Smooth muscle cell (in vitro differentiated cells): ENCODE measurements around the gene ADRM1. TPM values are rescaled to one million over a fixed set of nuclear protein-coding genes. Genes with fewer than 3 reads are reported as not detected.

Experiments used
- DNase-seq: peaks from one replicate; lab custom pipeline; 2025; ENCODE audit not compliant: unreplicated experiment; lab: John Stamatoyannopoulos, UW
- H2AFZ ChIP-seq: fragments of 200-600 bp; sonication (generic); 2 replicates; pipeline ENCODE4 v1.6.0; 2016; ENCODE audit warnings: antibody characterized with exemption, low read depth, mild to moderate bottlenecking
- H3F3A ChIP-seq: fragments of 200-600 bp; sonication (generic); 2 replicates; pipeline ENCODE4 v1.6.0; 2017; ENCODE audit warnings: antibody characterized with exemption, low read depth
- H3K27ac ChIP-seq: fragments of 200-600 bp; sonication (generic); 2 replicates; pipeline ENCODE4 v1.5.1; 2016; ENCODE audit warnings: low read depth, mild to moderate bottlenecking
- H3K27me3 ChIP-seq: fragments of 200-600 bp; sonication (generic); 2 replicates; pipeline ENCODE4 v1.6.1; 2016; ENCODE audit warnings: low read depth, mild to moderate bottlenecking
- H3K36me3 ChIP-seq: fragments of 200-600 bp; sonication (generic); 2 replicates; pipeline ENCODE4 v1.5.1; 2016; ENCODE audit warnings: low read depth
- H3K4me1 ChIP-seq: fragments of 200-600 bp; sonication (generic); 2 replicates; pipeline ENCODE4 v1.5.1; 2016; ENCODE audit warnings: low read depth
- H3K4me2 ChIP-seq: fragments of 200-600 bp; sonication (generic); 2 replicates; pipeline ENCODE4 v1.6.0; 2016; ENCODE audit warnings: mild to moderate bottlenecking
- H3K4me3 ChIP-seq: fragments of 200-600 bp; sonication (generic); 2 replicates; pipeline ENCODE4 v1.5.1; 2016; ENCODE audit warnings: mild to moderate bottlenecking
- H3K79me2 ChIP-seq: fragments of 200-600 bp; sonication (generic); 2 replicates; pipeline ENCODE4 v1.6.0; 2016; ENCODE audit warnings: low read depth, mild to moderate bottlenecking
- H3K9ac ChIP-seq: fragments of 200-600 bp; sonication (generic); 2 replicates; pipeline ENCODE4 v1.6.0; 2016; ENCODE audit warnings: low read depth
- H3K9me3 ChIP-seq: fragments of 200-600 bp; sonication (generic); replicated peaks from 2 replicates; pipeline ENCODE4 v1.5.1; 2016; ENCODE audit warnings: low read depth
- H4K20me1 ChIP-seq: fragments of 200-600 bp; sonication (generic); 2 replicates; pipeline ENCODE4 v1.6.0; 2016; ENCODE audit warnings: low read depth
- CTCF ChIP-seq: fragments of 200-600 bp; sonication (generic); IDR thresholded peaks from 2 replicates; pipeline ENCODE4 v1.5.1; 2017; ENCODE audit warnings: borderline replicate concordance, mild to moderate bottlenecking, antibody characterized with exemption; ENCODE audit not compliant: insufficient read depth, poor library complexity, severe bottlenecking
- WGBS: methylation state at CpG from one replicate; pipeline ENCODE4 v1.1.7; 2016; ENCODE audit warnings: low lambda C conversion rate; 5-methylcytosine and 5-hydroxymethylcytosine counted together
- polyA plus RNA-seq: library from polyadenylated mRNA; unstranded; fragments of >200 nt; fragmentation: Nextera tagmentation; extraction: Ambion mirVana; gene quantifications from 2 replicates; pipeline ENCODE4 v1.2.1, GENCODE V29; 2016
- total RNA-seq: library from RNA; depleted of rRNA; stranded (reverse); fragments of >200 nt; gene quantifications from 2 replicates; pipeline ENCODE4 v1.2.3, GENCODE V29; 2014

ADRM1 gene
- total and polyA plus RNA-seq, 2 experiments from 2014 or later = 101 to 121 TPM

DNA sequence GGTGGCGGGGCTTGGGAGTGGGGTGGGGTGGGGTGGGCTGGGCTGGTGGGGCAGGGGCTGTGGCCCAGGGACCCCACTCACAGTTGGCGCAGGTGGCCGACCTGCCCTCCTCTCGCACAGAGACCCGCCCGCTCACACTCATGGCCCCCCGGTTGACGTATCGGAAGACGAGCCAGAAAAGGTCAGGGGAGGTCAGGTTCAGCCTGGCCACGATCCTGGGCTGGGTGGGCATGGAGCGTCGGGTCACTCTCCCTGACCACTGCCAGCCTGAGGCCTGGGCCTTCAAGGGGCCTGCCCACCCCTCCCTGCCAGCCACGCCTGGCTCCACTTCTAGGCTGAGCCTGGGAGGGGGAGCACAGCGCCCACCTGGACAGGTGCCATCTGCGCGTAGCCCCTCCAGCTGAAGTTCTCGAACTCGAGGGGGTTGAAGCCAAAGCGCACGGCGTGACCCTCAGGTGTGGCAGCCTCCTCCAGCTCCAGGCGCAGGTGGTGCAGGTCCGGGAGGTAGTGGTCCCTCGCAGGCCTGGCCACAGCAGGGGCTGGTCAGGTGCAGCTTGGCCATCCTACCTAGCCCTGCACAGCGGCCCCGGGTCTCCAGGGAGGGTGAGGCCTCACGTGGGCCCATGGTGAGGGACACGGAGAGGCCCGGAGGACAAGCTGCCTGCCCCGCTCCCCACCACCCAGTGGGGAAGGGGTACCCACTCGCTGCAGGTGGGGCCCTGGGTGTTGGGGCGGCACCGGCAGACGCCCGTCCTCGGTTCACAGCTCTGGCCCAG, 31.2 kb downstream of the ADRM1 start:
- Histone ChIP-seq H3K4me1 (no peaks in the 10 kb centered on the region), H3K27me3 (no peaks in the 10 kb centered on the region), H2AFZ (no peak overlapping the region), H3K79me2 (no peaks in the 10 kb centered on the region), H3F3A (no peaks in the 10 kb centered on the region), H3K4me2 (no peak overlapping the region), H3K4me3 (no peak overlapping the region), H3K9me3 (no peaks in the 10 kb centered on the region), H4K20me1 (no peaks in the 10 kb centered on the region), H3K9ac (no peak overlapping the region), H3K36me3 (no peaks in the 10 kb centered on the region), H3K27ac (no peak overlapping the region)
- DNase-seq = no peak
- no peak for TF ChIP-seq CTCF
- WGBS = 92% methylated on average over 37 of the region's 37 CpGs

DNA sequence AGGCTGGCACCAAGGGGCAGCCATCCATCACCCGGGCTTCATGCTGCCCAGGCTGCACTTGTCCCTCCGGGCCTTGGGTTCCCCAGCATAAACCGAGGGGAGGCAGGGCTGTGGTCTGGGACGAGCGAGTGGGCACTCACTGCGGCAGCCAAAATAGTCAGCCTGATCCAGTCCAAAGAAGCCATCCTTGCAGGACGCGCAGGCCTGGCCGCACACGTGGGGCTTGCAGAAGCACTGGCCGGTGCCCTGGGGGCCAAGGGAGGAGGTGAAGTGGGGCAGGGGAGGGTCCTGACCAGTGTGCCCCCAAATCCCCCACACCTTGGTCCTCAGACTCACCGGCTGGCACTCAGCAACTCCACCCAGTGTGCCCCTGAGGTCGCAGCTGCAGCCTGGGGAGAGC, 32.1 kb downstream of the ADRM1 start:
- WGBS = 99% methylated on average over 13 of the region's 13 CpGs
- no peaks in the 10 kb centered on the region for H3F3A ChIP-seq
- no peaks in the 10 kb centered on the region for H3K79me2 ChIP-seq
- H3K27me3 ChIP-seq = no peaks in the 10 kb centered on the region
- H3K4me1 ChIP-seq = no peaks in the 10 kb centered on the region
- no peaks in the 10 kb centered on the region for H3K36me3 ChIP-seq
- no peak overlapping the region for H3K9ac ChIP-seq
- no peak for TF ChIP-seq CTCF
- H3K4me2 ChIP-seq = no peak overlapping the region
- DNase-seq = no peak
- no peaks in the 10 kb centered on the region for H4K20me1 ChIP-seq
- no peak overlapping the region for H2AFZ ChIP-seq
- no peak overlapping the region for H3K4me3 ChIP-seq
- no peaks in the 10 kb centered on the region for H3K9me3 ChIP-seq
- H3K27ac ChIP-seq = no peak overlapping the region

DNA sequence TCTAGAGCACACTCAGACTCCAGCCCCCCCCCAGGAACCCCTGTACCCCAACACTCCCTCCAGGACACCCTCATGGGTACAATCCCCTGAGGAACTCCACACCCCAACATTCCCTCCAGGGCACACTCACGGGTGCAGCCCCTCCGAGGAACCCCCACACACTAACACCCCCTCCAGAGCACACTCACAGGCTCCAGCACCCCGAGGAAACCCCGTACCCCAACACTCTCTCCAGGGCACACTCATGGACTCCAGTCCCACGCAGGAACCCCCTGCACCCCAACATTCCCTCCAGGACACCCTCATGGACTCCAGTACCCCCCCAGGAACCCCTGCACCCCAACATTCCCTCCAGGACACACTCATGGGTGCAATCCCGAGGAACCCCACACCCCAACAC, 32.7 kb downstream of the ADRM1 start:
- WGBS = 94% methylated on average over 5 of the region's 6 CpGs
- Histone ChIP-seq H3K4me3 (no peak overlapping the region), H3K36me3 (no peaks in the 10 kb centered on the region), H2AFZ (no peak overlapping the region), H3K27ac (no peak overlapping the region), H3K79me2 (no peaks in the 10 kb centered on the region), H3K4me2 (no peak overlapping the region), H3K9ac (no peak overlapping the region), H3K27me3 (no peaks in the 10 kb centered on the region), H3K4me1 (no peaks in the 10 kb centered on the region), H4K20me1 (no peaks in the 10 kb centered on the region), H3K9me3 (no peaks in the 10 kb centered on the region), H3F3A (no peaks in the 10 kb centered on the region)
- TF ChIP-seq CTCF = no peak
- no peak for DNase-seq

DNA sequence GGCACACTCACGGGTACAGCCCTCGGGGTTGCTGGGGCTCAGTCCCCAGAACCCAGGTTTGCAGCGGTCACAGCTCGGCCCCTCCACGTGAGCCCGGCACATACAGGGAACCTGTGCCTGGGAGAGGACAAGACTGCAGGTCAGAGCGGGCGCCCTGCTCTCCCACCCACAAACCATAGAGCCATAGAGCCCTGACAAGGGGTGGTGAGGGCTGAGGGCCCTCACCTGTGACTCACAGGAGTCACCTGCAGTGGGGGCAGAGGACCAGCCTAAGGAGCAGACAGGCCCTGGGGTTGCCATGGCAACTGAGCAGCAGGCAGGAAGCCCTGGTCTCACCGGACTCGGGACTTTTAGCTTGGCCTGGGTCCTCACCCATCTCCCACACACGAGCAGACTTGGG, 33.5 kb downstream of the ADRM1 start:
- Histone ChIP-seq H3F3A (no peaks in the 10 kb centered on the region), H3K4me1 (no peaks in the 10 kb centered on the region), H3K79me2 (no peaks in the 10 kb centered on the region), H3K36me3 (no peaks in the 10 kb centered on the region), H3K9ac (no peak overlapping the region), H2AFZ (no peak overlapping the region), H3K4me3 (no peak overlapping the region), H4K20me1 (no peaks in the 10 kb centered on the region), H3K9me3 (no peaks in the 10 kb centered on the region), H3K27ac (no peak overlapping the region), H3K4me2 (no peak overlapping the region), H3K27me3 (no peaks in the 10 kb centered on the region)
- no peak for DNase-seq
- TF ChIP-seq CTCF = no peak
- WGBS = 89% methylated on average over 11 of the region's 11 CpGs
